ENCODE data around the gene POU6F2.
"Not testable (repeated sequence)": the region's sequence is repeated elsewhere in the genome, so short reads cannot be mapped to it uniquely, and the experiment has no call there.

The POU6F2 gene

DNA sequence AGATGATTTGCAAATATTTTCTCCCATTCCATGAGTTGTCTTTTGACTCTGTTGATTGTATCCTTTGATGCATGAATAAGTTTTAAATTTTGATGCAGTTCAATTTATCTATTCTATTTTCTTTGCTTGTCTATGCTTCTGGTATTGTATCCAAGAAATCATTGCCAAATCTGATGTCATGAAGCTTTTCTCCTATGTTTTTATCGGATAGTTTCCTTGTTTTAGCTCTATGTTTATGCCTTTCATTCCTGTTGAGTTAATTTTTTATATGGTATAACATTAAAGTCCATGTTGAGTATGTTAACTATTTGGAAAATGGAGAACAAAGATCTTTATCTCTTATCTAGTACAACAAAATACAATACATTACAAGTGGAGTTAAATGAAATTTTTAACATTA, 41.1 kb upstream of the POU6F2 start:
- H3K4me3 ChIP-seq (ENCODE audit: low read depth, low read length) = no peak overlapping the region
- DNase-seq (ENCODE audit: low read depth) = no peak
- TF ChIP-seq, protein P1, sequence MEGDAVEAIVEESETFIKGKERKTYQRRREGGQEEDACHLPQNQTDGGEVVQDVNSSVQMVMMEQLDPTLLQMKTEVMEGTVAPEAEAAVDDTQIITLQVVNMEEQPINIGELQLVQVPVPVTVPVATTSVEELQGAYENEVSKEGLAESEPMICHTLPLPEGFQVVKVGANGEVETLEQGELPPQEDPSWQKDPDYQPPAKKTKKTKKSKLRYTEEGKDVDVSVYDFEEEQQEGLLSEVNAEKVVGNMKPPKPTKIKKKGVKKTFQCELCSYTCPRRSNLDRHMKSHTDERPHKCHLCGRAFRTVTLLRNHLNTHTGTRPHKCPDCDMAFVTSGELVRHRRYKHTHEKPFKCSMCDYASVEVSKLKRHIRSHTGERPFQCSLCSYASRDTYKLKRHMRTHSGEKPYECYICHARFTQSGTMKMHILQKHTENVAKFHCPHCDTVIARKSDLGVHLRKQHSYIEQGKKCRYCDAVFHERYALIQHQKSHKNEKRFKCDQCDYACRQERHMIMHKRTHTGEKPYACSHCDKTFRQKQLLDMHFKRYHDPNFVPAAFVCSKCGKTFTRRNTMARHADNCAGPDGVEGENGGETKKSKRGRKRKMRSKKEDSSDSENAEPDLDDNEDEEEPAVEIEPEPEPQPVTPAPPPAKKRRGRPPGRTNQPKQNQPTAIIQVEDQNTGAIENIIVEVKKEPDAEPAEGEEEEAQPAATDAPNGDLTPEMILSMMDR (IDR thresholded peaks at IDR 0.05; ENCODE audit: low read depth, low read length, missing control alignments) = no peak

DNA sequence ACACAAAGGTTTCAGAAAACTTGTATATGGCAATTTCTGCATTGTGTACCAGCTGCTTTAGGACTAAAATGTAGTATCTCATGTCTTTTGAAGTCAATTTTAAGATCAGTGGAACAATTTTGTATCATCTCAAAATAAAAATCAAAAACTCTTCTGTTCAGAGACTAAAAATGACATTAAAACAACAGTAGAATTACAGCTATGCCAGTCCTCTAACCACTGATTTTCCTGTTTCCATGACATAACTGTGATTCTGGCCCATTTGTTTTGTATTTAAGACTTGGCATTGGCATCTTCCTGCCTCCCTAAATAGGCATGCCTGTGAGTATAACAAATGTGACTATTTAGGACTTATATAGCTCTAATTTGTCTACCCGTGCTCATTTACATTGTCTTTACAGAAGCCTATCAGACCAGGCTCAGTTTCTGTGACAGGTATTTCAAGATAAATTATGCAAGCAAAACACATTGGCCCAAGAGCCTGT, 39.7 kb upstream of the POU6F2 start:
- TF ChIP-seq, protein P1 (IDR thresholded peaks at IDR 0.05; ENCODE audit: low read depth, low read length, missing control alignments) = no peak
- no peak overlapping the region for H3K4me3 ChIP-seq (ENCODE audit: low read depth, low read length)
- no peak for DNase-seq (ENCODE audit: low read depth)

DNA sequence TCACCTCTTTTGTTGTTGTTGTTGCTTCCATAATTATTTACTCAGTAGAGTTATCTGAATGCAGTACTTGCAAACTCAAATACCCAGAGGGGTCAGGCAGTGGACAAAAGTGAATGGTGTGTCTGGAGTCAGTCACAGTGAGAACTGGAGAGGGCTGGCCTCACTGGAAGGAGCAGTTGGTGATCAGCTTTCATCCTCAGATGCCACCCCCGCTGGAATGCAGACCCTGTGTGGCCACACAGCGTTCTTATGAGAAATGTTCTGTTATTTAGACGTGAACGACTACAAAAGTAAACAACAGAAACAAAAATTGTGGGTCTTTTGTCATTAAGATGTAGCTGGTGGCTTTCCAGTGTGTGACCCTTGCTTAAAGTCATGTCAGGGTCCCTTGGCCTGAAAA, 39.1 kb upstream of the POU6F2 start:
- TF ChIP-seq, protein P1 (IDR thresholded peaks at IDR 0.05; ENCODE audit: low read depth, low read length, missing control alignments) = no peak
- no peak overlapping the region for H3K4me3 ChIP-seq (ENCODE audit: low read depth, low read length)
- DNase-seq (ENCODE audit: low read depth) = no peak

DNA sequence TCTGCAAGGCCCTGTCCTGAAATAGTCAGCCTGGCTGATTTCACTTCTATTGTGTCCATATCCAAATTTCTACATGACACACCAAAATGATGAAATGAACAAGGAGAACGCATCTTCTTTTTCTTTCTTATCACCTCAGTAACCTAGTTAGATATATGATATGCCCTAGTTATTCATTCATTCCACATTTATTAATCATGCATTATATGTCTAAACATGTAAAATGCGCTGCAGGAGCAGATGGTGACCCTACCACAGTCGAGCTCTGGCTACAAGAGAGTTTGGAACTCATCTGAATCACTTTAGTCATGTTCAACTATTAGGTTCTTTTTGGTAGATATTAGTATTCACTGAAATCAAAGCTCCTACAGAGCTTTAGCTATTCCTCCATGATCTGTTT, 36.9 kb upstream of the POU6F2 start:
- TF ChIP-seq, protein P1 (IDR thresholded peaks at IDR 0.05; ENCODE audit: low read depth, low read length, missing control alignments) = no peak
- no peak overlapping the region for H3K4me3 ChIP-seq (ENCODE audit: low read depth, low read length)
- no peak for DNase-seq (ENCODE audit: low read depth)

DNA sequence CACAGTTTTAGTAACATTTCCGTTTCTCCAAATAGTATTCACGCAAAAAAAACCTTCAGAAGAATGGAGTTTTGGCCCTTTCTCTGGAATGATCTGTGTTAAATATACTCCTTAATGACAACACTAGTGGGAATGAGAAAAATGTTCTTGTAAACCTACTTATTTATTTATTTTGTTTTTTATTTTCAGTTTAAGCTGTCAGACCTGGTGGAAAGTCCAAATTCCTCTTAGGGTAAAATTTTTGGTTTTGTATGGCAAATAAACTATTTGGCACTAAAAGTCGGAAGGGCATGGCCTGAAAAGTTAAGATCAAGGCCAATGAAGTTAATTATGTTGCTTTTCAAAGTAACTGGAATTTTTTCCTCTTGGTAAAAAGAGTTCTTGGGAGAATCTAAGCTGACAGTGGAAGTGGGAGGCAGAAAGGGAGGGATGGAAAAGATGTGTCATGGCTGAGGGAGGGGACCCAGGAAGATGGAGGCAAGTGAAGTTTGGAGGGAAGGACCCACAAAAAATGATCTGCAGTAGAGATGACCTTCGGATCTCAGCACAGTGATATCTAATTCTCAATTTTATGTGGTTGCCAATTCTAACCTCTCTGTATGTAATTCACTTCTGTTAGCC, 35.2 kb upstream of the POU6F2 start:
- no peak overlapping the region for H3K4me3 ChIP-seq (ENCODE audit: low read depth, low read length)
- TF ChIP-seq, protein P1 (IDR thresholded peaks at IDR 0.05; ENCODE audit: low read depth, low read length, missing control alignments) = no peak
- DNase-seq (ENCODE audit: low read depth) = no peak

DNA sequence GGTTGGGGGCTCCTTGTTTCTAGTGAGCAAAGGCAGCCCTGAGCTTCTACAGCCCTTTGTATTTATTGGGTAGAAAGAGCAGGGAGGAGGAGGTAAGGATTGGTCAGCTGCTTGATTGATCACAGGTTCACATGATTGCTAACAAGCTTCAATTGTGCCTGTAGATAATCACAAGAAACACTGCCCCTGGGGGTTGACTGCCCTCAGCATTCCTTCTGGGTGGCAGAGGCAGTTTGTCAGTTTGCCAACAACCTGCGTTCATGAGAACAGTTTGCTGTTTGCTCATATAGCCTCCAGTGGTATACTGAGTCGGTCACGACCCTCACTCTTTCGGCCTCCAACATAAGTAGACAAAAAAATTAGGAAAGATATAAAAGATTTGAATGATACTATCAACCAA, 30.2 kb upstream of the POU6F2 start:
- not testable (repeated sequence) for DNase-seq (ENCODE audit: low read depth)

DNA sequence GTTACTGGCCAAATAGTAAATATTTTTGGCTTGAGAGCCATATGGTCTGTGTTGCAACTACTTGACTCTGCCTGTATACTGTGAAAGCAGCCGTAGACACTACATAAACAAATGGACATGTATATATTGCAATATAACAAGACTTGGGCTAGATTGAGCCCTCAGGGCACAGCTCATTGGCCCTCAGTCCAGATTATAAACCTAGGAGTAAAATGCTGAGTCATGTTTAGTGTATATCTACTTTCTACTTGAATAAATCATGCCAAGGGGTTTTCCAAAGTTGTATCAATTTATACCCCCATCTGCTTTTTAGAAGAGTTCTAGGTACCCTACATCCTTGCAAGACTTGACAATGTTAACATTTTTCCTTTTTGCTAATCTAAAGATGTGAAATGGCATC, 27.4 kb upstream of the POU6F2 start:
- H3K4me3 ChIP-seq (ENCODE audit: low read depth, low read length) = no peak overlapping the region
- DNase-seq (ENCODE audit: low read depth) = no peak
- TF ChIP-seq, protein P1 (IDR thresholded peaks at IDR 0.05; ENCODE audit: low read depth, low read length, missing control alignments) = no peak

More for the DNA sequence above, 30.2 kb upstream of the POU6F2 start:
- H3K4me3 ChIP-seq (ENCODE audit: low read depth, low read length) = not testable (repeated sequence)
